Stimulated activated CD4-positive, alpha-beta T cell treated with anti-CD3 and anti-CD28 coated beads, Interleukin-4, amount 100 ng/mL, for 1 hour (primary cell): ENCODE data around the gene TNIP1.

Experiments used
- DNase-seq: peaks from one replicate; pipeline ENCODE4 v3.0.0-alpha.2; 2020

The TNIP1 gene

GRCh38 chr5:151081431-151082281, 822 bp upstream of the TNIP1 start:
- DNase-seq: no peak

GRCh38 chr5:151079838-151080612, 809 bp downstream of the TNIP1 start:
- peak; percentile 43 for DNase-seq

GRCh38 chr5:151078490-151079262, 2.2 kb downstream of the TNIP1 start:
- peak; percentile 71 for DNase-seq

- no peak for DNase-seq
These were observed 2.9 kb downstream of the TNIP1 start for GRCh38 chr5:151077967-151078366.

GRCh38 chr5:151077419-151077818, 3.4 kb downstream of the TNIP1 start:
- DNase-seq: no peak

GRCh38 chr5:151076616-151077015, 4.2 kb downstream of the TNIP1 start:
- no peak for DNase-seq

- no peak for DNase-seq
These were observed 5.0 kb downstream of the TNIP1 start for GRCh38 chr5:151075698-151076331.

- no peak for DNase-seq
These were observed 6.3 kb downstream of the TNIP1 start for GRCh38 chr5:151074557-151074956.

- no peak for DNase-seq
These were observed 7.6 kb downstream of the TNIP1 start for GRCh38 chr5:151073280-151073679.

- DNase-seq: no peak
These were observed 8.2 kb downstream of the TNIP1 start for GRCh38 chr5:151072630-151073025.

- no peak for DNase-seq
These were observed 8.8 kb downstream of the TNIP1 start for GRCh38 chr5:151071848-151072629.

- DNase-seq: no peak
These were observed 9.8 kb downstream of the TNIP1 start for GRCh38 chr5:151071021-151071420.

GRCh38 chr5:151070449-151070848, 10.4 kb downstream of the TNIP1 start:
- DNase-seq: no peak

GRCh38 chr5:151068433-151069197, 12.2 kb downstream of the TNIP1 start:
- peak; percentile 42 for DNase-seq

GRCh38 chr5:151067632-151068432, 13.0 kb downstream of the TNIP1 start:
- DNase-seq: no peak

- DNase-seq: no peak
These were observed 13.9 kb downstream of the TNIP1 start for GRCh38 chr5:151066920-151067319.

- DNase-seq: no peak
These were observed 15.2 kb downstream of the TNIP1 start for GRCh38 chr5:151065609-151066008.

- DNase-seq: no peak
These were observed 15.8 kb downstream of the TNIP1 start for GRCh38 chr5:151064916-151065499.

GRCh38 chr5:151063142-151063989, 17.5 kb downstream of the TNIP1 start:
- no peak for DNase-seq
